Measurements from ENCODE around the gene ACCSL. TPM values are rescaled to one million over a fixed set of nuclear protein-coding genes. Genes with fewer than 3 reads are reported as not detected.

The ACCSL gene
- total RNA-seq, 1 donor from 2014 or later: not detected

GRCh38 chr11:44029977-44030911, 17.5 kb upstream of the ACCSL start:
- no peak for DNase-seq (ENCODE audit: low read depth)
- TF ChIP-seq, protein P1, sequence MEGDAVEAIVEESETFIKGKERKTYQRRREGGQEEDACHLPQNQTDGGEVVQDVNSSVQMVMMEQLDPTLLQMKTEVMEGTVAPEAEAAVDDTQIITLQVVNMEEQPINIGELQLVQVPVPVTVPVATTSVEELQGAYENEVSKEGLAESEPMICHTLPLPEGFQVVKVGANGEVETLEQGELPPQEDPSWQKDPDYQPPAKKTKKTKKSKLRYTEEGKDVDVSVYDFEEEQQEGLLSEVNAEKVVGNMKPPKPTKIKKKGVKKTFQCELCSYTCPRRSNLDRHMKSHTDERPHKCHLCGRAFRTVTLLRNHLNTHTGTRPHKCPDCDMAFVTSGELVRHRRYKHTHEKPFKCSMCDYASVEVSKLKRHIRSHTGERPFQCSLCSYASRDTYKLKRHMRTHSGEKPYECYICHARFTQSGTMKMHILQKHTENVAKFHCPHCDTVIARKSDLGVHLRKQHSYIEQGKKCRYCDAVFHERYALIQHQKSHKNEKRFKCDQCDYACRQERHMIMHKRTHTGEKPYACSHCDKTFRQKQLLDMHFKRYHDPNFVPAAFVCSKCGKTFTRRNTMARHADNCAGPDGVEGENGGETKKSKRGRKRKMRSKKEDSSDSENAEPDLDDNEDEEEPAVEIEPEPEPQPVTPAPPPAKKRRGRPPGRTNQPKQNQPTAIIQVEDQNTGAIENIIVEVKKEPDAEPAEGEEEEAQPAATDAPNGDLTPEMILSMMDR (IDR thresholded peaks at IDR 0.05; ENCODE audit: insufficient read depth, low read length, poor library complexity, severe bottlenecking): no peak
- H3K36me3 ChIP-seq (ENCODE audit: control insufficient read depth, insufficient read depth, low read length): no peaks in the 10 kb centered on the region
- no peak overlapping the region for H3K4me3 ChIP-seq (ENCODE audit: low read depth, low read length)
- H3K27me3 ChIP-seq (ENCODE audit: control insufficient read depth, insufficient read depth, low read length): no peaks in the 10 kb centered on the region

DNA sequence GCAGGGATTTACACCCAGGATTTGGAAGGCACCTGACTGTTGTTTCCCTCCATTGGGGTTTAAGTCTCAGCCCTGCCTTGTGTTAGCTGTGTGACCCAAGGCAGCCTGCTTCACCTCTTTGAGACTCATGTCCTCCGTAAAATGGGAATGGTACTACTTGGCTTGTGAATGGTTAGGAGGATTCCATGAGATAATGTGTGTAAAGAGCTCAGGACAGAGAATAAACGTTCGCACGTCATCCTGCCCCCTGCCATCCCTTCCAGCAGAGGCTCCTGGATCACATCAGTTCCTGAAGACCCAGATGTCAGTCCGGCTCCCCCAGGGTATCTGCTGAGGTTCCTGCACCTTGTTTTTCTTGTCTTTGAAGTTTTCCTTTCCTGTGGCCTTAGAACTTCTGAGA, 16.8 kb upstream of the ACCSL start:
- no peak for DNase-seq (ENCODE audit: low read depth)
- no peak overlapping the region for H3K4me3 ChIP-seq (ENCODE audit: low read depth, low read length)
- H3K27me3 ChIP-seq (ENCODE audit: control insufficient read depth, insufficient read depth, low read length): no peaks in the 10 kb centered on the region
- H3K36me3 ChIP-seq (ENCODE audit: control insufficient read depth, insufficient read depth, low read length): no peaks in the 10 kb centered on the region
- TF ChIP-seq, protein P1 (IDR thresholded peaks at IDR 0.05; ENCODE audit: insufficient read depth, low read length, poor library complexity, severe bottlenecking): no peak

DNA sequence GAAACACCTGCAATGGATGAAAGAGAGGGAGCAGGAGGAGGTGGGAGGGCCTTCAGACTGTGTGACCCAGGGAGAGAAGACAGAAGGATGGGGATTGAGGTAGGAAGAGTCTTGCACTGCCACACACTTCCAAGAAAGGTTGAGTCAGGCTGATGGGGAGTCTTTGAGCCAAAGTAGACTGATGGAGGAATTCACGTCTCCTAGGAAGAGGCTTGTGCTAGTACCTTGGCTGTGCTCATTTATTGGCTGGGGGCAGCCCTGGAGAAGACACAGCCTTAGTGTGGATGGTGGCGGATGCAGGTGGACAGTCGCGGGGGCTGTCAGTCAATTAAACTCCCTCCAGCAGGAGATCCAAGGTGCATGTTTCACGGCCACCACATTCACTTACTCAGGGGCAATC, 16.2 kb upstream of the ACCSL start:
- DNase-seq (ENCODE audit: low read depth): no peak
- no peaks in the 10 kb centered on the region for H3K27me3 ChIP-seq (ENCODE audit: control insufficient read depth, insufficient read depth, low read length)

GRCh38 chr11:44032299-44033085, 15.3 kb upstream of the ACCSL start:
- no peaks in the 10 kb centered on the region for H3K36me3 ChIP-seq (ENCODE audit: control insufficient read depth, insufficient read depth, low read length)
- TF ChIP-seq, protein P1 (IDR thresholded peaks at IDR 0.05; ENCODE audit: insufficient read depth, low read length, poor library complexity, severe bottlenecking): no peak
- no peak overlapping the region for H3K4me3 ChIP-seq (ENCODE audit: low read depth, low read length)
- H3K27me3 ChIP-seq (ENCODE audit: control insufficient read depth, insufficient read depth, low read length): no peaks in the 10 kb centered on the region
- DNase-seq (ENCODE audit: low read depth): no peak

More for the DNA sequence above, 16.2 kb upstream of the ACCSL start:
- Histone ChIP-seq H3K4me3 (ENCODE audit: low read depth, low read length) (no peak overlapping the region), H3K36me3 (ENCODE audit: control insufficient read depth, insufficient read depth, low read length) (no peaks in the 10 kb centered on the region)
- TF ChIP-seq, protein P1 (IDR thresholded peaks at IDR 0.05; ENCODE audit: insufficient read depth, low read length, poor library complexity, severe bottlenecking): no peak

DNA sequence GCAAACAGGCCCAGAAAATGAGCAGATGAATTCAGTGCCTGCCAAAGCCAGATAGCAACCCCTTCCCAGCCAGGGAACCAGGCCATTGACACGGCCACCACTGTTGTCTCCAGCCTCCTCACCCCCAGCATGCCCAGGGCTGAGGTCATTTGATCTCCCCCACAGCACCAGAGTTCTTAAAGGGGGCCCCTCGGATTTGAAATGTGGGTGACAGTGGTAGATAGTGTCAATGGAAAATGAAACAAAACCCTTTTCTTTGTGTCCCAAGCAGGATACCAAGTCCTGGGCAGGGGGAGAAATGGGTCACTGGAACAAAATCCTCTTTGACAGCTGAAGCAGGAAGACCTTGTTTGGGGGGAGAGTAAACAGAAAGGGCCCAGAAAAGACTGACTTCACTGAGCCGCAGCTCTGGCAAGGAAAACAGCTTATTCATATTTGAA, 14.3 kb upstream of the ACCSL start:
- H3K4me3 ChIP-seq (ENCODE audit: low read depth, low read length): no peak overlapping the region
- no peaks in the 10 kb centered on the region for H3K36me3 ChIP-seq (ENCODE audit: control insufficient read depth, insufficient read depth, low read length)
- peaks cover 3% of the 10 kb centered on the region for H3K27me3 ChIP-seq (ENCODE audit: control insufficient read depth, insufficient read depth, low read length)
- no peak for DNase-seq (ENCODE audit: low read depth)
- TF ChIP-seq, protein P1 (IDR thresholded peaks at IDR 0.05; ENCODE audit: insufficient read depth, low read length, poor library complexity, severe bottlenecking): no peak

Measured in kidney epithelial cell (primary cell).